A549 (cell line): Measurements from ENCODE around the gene PYGM.

Source experiments
- ATOH8 ChIP-seq: fragments of 250-450 bp; sonication (Bioruptor Pico); IDR thresholded peaks from 2 replicates; pipeline ENCODE4 v1.5.0; 2020; ENCODE audit warnings: low read depth, mild to moderate bottlenecking, moderate library complexity
- CTCF ChIP-seq: fragments of >200 bp; sonication (Bioruptor Twin); formaldehyde crosslinking; IDR thresholded peaks from 3 replicates; pipeline ENCODE4 v1.5.1; 2016
- MYC ChIP-seq: IDR thresholded peaks from 2 replicates; pipeline ENCODE4 v1.6.1; 2012; ENCODE audit warnings: mild to moderate bottlenecking, inconsistent platforms, low read length, improper control_type of control experiment, borderline replicate concordance
- RARB ChIP-seq: fragments of 250-450 bp; sonication (Bioruptor Pico); IDR thresholded peaks from 2 replicates; pipeline ENCODE4 v1.8.0; 2021; ENCODE audit warnings: mild to moderate bottlenecking, moderate library complexity
- RCOR1 ChIP-seq: fragments of 150-350 bp; IDR thresholded peaks from 2 replicates; pipeline ENCODE4 v1.6.1; 2014; ENCODE audit warnings: antibody characterized with exemption, low read length, low read depth
- TP53 ChIP-seq: fragments of 250-450 bp; sonication (Bioruptor Pico); IDR thresholded peaks from 2 replicates; pipeline ENCODE4 v1.5.0; 2021; ENCODE audit warnings: mild to moderate bottlenecking, moderate library complexity
- USF2 ChIP-seq: fragments of 450-650 bp; IDR thresholded peaks from 2 replicates; pipeline ENCODE4 v1.6.1; 2014; ENCODE audit warnings: antibody characterized with exemption

- no peak for TF ChIP-seq USF2
- no peak for TF ChIP-seq CTCF
- no peak for TF ChIP-seq RARB (CRISPR knock-in tag)
- no peak for TF ChIP-seq RCOR1
- no peak for TF ChIP-seq ATOH8 (CRISPR knock-in tag)
- TF ChIP-seq MYC: no peak
- no peak for TF ChIP-seq TP53 (CRISPR knock-in tag)
Observed at GRCh38 chr11:64776425-64776824, 16.7 kb upstream of the PYGM start.
